HPDE6-E6E7 (cell line): Measurements from ENCODE around the gene PCDHGC3.
A peak's percentile ranks its signal among the peaks of the same experiment; 100 is the strongest.

Experiments used
- DNase-seq: peaks from one replicate; pipeline ENCODE4 v3.0.0; 2011; ENCODE audit warnings: missing footprints; ENCODE audit errors: extremely low spot score

The PCDHGC3 gene

GRCh38 chr5:141523991-141524390 is 48.2 kb downstream of the PCDHGC3 start:
- no peak for DNase-seq

DNA sequence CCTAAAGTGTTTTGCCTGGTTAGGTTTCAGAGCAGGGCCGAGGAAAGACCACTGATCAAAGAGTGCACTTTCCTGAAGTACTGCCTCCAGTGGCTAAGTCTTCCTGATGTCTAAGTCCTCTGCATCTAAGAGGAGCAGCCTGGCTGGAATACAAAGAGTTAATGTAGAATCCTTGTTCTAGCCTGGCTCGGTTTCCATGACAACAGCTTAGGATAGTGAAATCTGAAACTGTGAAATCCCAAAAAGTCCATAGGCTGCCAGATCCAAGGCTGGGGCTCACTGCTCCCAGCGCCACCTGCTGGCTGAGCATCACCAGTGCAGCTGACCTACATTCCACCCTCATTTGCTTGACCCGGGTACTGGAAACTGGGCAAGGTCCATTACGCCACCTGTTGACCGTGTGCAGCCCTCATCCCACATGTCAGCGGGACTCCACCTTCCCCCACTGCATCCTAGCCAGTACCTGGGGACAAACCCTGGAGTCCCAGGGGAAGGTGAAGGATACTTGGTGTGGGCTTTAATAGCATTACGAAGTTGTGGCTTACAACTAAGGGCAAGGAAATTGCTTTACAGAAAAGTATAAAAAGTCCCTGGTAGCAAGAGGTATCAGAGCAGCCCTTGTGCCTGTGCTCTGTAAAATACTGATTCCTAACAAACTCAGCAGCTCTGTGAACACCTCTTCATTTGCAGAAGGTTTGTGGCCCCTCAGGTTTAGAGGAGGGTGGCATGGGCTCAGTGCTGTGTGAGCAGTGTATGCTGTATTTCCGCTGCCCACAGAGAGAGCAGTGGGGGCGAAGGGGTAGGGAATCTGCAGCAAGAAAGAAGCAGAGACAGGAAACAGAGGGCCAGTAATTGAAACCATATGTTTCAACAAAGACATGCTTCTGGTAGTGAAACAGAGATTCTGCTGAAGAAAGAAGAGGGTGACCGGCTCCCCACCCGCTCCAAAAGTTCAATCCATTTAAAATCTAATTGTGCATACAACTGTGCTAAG is 49.1 kb downstream of the PCDHGC3 start:
- peak; percentile 91 for DNase-seq

- no peak for DNase-seq
Measured at GRCh38 chr5:141525653-141526052, 49.9 kb downstream of the PCDHGC3 start.

DNA sequence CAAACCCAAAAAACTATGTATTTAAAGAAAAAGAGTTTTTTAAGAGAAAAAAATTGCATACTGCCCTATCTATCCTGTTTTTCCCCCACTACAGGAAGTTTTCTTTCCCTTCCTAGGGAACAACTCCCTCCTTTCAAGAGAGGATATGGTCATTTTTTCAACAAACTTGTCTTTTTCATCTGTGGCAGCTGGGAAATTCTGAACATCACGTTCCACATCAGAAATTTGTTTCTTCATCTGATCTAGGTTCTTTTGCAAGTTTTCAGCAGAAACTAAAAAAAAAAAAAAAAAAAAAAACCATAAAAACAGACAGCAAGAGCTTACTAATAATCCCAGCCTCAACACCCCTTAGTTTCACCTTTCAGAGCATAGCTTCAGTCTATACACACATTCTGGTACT is 51.7 kb downstream of the PCDHGC3 start:
- DNase-seq = no peak
